ENCODE data around the gene TUBG2.
"Not testable (repeated sequence)": the region's sequence is repeated elsewhere in the genome, so short reads cannot be mapped to it uniquely, and the experiment has no call there.

Gene TUBG2

GRCh38 chr17:42659079-42659931, at the start of gene TUBG2:
TSS of gene TUBG2 (plus strand) at chr17:42659284. CDS start at chr17:42659504, 220 bp downstream.
- DNase-seq: peak; percentile 98

DNA sequence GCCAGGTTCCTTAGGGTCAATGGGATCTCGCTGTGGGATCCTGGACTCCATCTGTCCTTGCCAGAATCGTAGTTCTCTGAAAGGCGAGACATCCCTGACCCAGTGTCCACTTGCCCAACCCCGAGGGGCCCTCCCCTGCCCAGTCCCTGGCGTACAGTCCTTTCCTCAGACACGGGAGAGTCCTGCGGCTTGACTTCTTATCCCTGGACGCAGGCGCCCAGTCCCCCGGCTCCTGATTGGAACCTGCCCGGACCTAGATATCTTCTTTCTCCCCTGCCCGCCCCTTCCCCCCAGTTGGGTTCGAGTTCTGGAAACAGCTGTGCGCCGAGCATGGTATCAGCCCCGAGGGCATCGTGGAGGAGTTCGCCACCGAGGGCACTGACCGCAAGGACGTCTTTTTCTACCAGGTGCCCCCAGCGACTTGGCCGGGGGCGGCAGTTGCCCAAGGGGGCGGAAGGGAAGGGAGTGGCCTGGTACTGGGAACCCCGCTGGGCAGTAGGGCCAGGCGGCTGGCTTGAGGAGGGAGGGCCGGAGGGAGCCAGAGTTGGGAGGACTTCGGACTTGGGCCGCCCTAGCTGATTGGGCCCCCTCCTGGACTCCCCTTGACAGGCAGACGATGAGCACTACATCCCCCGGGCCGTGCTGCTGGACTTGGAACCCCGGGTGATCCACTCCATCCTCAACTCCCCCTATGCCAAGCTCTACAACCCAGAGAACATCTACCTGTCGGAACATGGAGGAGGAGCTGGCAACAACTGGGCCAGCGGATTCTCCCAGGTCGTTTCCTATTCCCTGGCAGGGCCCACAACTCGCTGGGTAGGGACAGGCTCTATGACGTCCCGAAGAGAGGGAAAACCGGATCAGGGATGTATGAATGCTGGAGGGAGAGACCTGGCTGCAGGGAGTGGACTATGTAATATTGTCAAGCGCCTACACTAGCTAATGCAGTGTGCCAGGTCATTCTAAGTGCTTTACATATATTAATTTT, 49.0 kb upstream of the TUBG2 start:
- DNase-seq: peak in 1 of 2 experiments; percentile 46

GRCh38 chr17:42612013-42612412, 47.1 kb upstream of the TUBG2 start:
- no peak for DNase-seq

DNA sequence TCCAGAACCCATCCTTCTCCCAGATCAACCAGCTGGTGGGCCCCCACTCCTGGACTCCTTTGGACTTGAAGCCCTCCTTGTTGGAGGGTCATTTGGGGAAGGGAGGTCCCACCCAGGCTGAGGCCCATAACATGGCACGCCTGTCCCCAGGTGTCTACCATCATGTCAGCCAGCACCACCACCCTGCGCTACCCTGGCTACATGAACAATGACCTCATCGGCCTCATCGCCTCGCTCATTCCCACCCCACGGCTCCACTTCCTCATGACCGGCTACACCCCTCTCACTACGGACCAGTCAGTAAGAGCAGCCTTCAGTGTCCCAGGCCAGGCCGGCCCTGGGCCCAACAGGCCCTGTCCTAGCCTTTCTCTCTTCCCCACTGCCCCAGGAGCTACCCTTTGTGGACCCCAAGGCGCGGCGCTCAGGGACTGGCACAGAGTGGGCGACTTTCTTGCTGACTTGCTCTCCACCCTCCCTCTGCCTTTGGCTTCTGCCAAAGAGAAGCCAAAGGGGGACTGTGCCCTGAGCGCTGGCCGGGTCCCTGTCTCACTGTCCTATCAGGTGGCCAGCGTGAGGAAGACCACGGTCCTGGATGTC, 45.3 kb upstream of the TUBG2 start:
- DNase-seq: no peak

DNA sequence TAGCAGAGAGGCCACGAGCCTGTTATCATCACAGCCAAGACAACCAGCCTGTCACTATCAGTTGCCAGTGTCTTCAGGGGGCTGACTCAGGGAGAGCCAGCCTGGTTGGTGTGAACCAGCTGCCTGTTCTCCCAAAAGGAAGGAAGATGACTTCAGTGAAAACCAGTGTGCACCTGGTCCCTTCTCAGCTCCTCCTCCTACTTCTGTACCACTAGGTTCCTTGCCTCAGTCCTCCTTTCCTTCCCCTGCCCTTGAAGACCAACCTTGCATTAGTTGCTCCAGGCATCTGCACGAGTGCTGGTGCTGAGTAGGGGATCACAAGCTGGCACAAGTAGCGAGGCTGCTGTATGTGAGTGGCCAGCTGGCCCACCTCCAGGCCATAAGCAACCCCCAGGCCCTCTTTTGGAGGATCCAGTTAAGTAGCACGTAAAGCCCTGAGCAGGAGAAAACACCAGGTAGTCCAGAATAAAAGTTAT, 41.1 kb upstream of the TUBG2 start:
- DNase-seq: no peak

DNA sequence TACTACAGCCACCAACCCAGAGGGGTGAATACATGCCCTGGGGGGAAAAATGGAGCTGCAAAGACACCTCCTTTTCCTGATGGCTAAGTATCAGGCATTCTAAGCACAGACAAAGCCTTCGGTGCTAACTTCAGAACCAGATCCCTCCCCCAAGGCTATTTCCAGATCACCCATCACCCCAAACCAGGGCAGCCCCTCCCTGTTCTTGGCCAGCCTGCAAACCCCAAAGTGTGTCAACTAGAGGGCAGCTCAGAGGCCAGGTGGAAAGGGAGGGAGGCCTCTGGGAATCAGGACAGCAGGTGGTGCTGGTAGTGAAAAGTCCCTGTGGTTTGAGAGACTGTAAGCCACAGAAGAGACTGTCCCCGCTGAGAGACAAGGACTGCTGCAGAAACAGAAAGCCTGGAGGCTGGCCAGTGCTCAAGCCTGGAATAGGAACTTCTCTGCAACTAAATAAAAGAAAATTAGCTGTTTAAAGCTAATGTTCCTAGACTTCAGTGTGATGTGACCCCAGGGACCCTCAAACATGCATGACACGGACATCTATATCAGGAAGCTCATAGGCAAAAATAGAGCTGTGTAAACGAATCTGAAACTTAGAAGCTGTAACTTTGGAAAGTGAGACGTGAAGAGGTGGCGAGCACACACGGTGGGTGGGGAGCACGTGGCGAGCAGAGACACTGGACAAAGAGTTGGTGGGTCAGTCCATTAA, 40.5 kb upstream of the TUBG2 start:
- peak; percentile 42 to 69 for DNase-seq

GRCh38 chr17:42621987-42622386, 37.1 kb upstream of the TUBG2 start:
- DNase-seq: not testable (repeated sequence)

DNA sequence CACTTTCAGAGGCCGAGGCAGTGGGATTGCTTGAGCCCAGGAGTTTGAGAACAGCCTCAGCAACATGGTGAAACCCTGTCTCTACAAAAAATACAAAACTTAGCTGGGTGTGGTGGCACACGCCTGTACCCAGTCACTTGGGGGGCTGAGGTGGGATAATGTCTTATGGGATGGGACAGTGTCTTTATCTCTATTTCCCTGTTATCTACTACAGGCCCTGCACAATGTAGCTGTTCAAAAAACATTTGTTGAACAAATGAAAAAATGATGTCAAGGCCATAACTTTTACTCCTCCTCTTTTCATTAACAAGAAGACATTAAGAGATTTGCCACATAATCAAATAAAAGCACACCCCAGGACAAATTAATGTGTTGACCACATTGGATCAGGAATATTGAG, 35.8 kb upstream of the TUBG2 start:
- DNase-seq: no peak

DNA sequence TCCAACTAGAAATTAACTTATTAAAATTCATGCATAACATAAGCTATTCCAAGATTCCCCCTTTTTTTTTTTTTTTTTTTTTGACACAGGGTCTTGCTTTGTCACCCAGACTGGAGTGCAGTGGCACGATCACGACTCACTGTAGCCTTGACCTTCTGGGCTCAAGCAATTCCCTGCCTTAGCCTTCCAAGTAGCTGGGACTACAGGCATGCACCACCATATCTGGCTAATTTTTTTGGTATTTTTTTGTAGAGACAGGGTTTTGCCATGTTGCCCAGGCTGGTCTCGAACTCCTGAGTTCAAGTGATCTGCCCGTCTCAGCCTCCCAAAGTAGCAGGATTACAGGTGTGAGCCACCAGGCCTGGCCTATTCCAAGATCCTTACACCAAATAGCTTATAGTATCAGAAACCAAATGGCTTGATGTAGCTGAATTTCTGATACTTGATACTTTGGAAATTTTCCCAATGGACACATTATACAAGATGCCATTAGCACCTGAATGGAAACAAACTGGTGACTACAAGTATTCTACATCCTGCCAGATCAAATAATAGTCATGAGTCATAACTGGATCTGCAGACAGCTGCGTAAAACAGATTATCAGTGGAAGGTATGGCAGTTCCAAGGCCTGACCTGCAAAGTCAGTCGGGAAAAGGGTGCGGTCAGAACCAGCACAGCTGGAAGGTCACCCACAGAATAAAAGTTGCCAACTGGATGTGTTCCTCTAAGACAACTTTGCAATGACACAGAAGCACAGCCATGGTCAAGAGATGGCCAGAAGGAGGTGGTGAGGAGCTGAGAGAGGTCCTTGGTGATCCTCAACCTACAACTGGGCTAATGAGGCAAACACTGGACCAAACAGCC, 35.1 kb upstream of the TUBG2 start:
- peak; percentile 36 to 73 for DNase-seq

DNA sequence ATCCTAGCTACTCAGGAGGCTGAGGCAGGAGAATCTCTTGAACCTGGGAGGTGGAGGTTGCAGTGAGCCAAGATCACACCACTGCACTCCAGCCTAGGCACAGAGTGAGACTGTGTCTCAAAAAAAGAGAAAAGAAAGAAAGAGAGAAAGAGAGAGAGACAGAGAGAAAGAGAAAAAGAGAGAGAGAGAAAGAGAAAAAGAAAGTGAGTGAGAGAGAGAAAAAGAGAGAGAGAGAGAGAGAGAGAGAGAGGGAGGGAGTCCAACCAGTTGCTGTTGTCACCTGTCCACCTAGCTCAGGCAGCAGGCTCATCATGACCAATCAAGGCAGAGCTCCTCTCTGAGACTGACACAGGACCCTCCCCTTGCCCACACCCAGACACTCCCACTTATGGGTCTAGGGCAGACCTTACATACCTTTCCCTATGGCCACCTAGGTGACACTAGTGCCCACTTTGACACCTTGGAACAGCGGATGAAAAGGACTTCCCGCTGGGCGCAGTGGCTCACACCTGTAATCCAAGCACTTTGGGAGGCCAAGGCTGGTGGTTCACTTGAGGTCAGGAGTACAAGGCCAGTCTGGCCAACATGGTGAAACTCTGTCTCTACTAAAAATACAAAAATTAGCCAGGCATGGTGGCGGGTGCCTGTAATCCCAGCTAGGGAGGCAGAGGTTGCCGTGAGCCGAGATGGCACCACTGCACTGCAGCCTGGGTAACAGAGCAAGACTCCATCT, 31.9 kb upstream of the TUBG2 start:
- DNase-seq: not testable (repeated sequence)

DNA sequence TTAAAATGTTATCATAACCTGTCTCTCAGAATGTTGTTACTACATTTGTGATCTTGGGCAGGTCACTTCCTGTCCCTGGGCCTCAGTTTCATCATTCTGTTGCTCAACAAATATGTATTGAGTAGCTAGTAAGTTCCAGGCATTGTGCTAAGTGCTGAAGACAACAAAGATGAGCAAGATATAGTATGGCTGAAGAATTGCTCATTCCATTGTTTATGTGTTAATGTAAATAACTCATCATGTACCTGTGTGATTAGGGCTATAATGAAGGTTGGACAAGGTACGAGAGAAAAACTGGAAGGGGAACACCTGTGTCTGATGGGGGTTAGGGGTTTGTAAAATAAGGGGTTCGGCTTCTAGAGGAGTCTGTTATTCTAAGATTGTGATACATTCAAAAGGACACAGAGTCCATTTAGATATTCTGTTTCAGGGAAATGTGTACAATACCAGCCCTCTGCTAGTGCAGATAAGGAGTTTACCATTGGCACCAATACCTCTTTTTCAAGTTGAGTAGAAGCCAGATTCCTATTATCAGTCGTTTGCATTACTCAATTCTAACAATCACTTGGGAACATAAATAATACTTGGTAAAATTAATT, 29.6 kb upstream of the TUBG2 start:
- no peak for DNase-seq

GRCh38 chr17:42632949-42633444, 26.1 kb upstream of the TUBG2 start:
- no peak for DNase-seq

DNA sequence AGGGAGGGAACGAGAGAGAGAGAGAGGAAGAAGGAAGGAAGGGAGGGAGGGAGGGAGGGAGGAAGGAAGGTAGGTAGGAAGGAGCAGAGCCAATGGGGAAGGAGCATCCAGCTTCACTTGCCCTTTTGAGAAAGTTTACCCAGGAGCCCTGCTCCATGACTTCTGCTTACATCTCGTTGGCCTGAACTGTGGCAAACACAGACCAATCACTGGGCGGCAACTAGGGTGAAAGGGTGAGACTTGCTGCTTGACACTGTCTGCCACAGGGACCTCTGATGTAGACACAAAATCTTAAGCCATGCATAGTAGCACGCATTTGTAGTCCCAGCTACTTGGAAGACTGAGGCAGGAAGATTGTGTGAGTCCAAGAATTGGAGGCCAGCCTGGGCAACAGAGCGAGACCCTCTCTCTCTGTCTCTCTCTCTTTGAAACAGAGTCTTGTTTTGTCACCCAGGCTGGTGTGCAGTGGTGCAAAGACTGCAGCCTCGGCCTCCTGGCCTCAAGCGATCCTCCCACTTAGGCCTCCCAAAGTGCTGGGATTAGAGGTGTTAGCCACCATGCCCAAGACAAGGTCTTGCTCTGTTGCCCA, 19.5 kb upstream of the TUBG2 start:
- no peak for DNase-seq

- no peak for DNase-seq
Measured at GRCh38 chr17:42640121-42640520, 19.0 kb upstream of the TUBG2 start.

DNA sequence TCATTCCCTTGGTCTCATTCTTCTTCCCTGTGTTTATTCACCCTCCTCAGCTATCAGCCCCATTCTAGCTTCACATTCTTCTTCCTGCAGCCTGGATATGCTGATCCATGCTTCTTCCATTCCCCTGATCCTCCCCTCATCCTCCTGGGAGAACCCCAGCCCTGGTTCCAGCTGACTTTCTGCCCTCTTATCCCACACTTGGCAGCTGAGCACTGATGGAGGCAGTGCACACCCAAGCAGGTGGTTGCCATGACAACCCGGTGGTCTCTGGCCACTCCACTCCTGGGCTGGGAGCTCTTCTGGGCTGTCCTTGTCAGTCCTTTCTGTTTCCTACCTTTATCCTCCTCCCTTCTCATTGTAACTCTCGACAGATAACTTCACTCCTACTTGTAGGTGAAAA, 16.7 kb upstream of the TUBG2 start:
- no peak for DNase-seq

DNA sequence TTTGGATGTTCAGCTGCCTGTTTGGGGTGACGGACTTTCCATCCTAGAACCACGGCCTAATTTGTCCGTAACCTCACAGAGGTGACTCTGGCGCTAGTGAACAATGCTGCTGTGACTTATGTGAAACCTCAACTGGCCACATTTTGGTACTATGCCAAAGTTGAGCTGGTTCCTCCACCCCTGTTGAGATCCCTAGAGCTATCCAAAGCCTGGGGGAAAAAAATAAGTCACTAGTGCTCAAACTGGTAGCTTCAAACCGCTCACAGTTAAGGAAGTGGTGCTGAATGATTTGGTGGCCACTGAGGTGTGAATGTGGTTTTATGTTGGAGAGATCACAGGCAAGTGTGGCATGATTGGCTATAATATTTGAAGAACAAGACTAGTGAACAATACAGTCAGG, 11.3 kb upstream of the TUBG2 start:
- DNase-seq: no peak

DNA sequence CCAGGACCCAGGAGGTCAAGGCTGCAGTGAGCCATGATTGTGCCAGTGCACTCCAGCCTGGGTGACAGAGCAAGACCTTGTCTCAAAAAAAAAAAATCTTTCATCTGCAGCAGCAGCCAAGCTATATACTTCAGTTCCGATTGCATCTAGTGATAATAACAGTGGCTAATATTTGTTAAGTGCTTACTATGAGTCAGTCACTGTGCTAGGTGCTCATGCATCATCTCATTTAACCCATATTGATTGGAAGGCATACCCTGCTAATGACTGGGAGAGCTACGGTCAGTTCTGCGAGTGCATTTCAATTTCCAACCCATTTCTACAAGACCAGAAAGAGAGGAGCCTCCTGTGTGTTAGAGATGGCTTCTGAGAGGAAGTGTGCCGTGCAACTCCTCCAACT, 7.7 kb upstream of the TUBG2 start:
- no peak for DNase-seq

DNA sequence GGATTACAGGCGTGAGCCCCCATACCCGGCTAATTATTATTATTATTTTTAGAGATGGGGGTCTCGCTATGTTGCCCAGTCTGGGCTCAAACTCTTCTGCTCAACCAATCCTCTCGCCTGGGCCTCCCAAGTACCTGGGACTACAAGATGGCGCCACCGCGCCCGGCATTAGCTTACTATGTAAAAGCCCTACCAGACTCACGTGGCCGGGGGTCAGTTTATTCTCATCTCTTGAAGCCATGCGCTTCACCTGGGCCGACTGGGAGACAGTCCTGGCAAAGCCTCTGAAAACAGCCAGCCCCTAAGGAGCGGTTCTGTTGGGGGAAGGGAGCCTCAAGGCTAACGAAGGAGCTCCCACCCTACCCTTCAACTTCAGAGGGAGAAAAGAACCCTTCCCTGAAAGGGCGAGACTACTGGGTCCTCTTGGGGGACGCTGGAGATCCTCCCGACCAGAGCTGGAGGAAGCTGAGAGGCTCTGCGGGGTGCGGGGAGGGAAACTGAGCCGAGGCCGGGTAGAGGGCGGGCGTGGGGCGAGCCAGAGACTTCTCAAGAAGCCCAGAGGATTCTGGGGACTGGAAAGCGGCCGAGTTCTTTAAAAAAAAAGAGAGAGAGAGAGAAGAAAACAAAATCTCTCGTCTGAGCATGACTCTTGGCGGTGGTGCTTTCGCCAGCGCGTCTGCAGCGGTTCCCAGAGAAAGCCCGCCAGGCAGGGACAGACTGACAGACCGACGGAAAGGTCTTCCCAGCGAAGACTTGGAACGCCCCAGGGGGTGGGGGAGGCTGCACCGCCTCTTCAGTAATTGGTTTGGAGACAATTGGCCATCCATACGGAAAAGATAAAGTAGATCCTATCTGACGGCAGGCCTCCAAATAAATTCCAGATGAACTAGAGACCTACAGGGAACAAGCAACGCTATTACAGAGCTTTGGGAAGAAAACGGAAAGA, 5.6 kb upstream of the TUBG2 start:
- no peak for DNase-seq
